K562 (cell line): ENCODE results near the gene SMC3. TPM values are rescaled to one million over a fixed set of nuclear protein-coding genes. Genes with fewer than 3 reads are reported as not detected.

ENCODE experiments used
- ATAC-seq: fragments of 200-7000 bp; cut with Tn5 transposase; 3 replicates; pipeline ENCODE4 v1.9.1; 2020; ENCODE audit warnings: moderate library complexity
- BruUV-seq: library from RNA; stranded (reverse); fragments of 400-500 nt; replicated peaks from 2 replicates; lab custom pipeline; 2021; lab: Mats Ljungman, UMichigan
- CTCF ChIA-PET: fragments of 300-600 bp; formaldehyde crosslinking; extraction: SDS; loops from one replicate; lab custom pipeline; 2021; ENCODE audit warnings: low intra/inter-chr PET ratio; lab: Yijun Ruan, JAX
- POLR2A ChIA-PET: fragments of 300-600, 350-650 bp; sonication (Branson Sonifier 250); formaldehyde crosslinking; extraction: SDS; loops from one replicate; lab custom pipeline; 2021; ENCODE audit warnings: antibody characterized with exemption, inconsistent platforms; lab: Yijun Ruan, JAX
- DNase-seq, 4 experiments: peaks; one replicate each; pipeline versions ENCODE4 v3.0.0 to v3.0.0-alpha.2; 2011 to 2018; ENCODE audit warnings: low spot score in 3 of 4, mixed read lengths in 3 of 4; ENCODE audit errors: extremely low read depth in 1 of 4
- FAIRE-seq: peaks from 2 replicates; lab custom pipeline; 2011; peaks lifted over from hg19 to GRCh38; lab: Jason Lieb, UNC
- H2AFZ ChIP-seq: 2 replicates; pipeline ENCODE4 v1.6.0; 2011; ENCODE audit warnings: low read depth, low read length, control low read depth, inconsistent platforms
- H3K27ac ChIP-seq: fragments of 200-600 bp; 3 replicates; pipeline ENCODE4 v1.8.0; 2011; ENCODE audit warnings: low read depth, mild to moderate bottlenecking, control low read depth, inconsistent platforms, low read length, moderate library complexity, mixed read lengths; ENCODE audit errors: extremely low read depth
- H3K27me3 ChIP-seq, 2 experiments: fragments of 300-600 bp in 1 of 2; 2 replicates in 1 of 2; 3 replicates in 1 of 2; pipeline versions ENCODE4 v1.6.0 to v1.8.0; 2011; ENCODE audit warnings: inconsistent platforms in 2 of 2, low read length in 2 of 2, mild to moderate bottlenecking in 1 of 2, mixed read lengths in 1 of 2, moderate library complexity in 1 of 2; ENCODE audit not compliant: control insufficient read depth in 2 of 2, insufficient read depth in 2 of 2
- H3K36me3 ChIP-seq: fragments of 300-600 bp; 3 replicates; pipeline ENCODE4 v1.8.0; 2011; ENCODE audit warnings: mild to moderate bottlenecking, low read length, inconsistent platforms; ENCODE audit not compliant: control insufficient read depth, insufficient read depth
- H3K4me1 ChIP-seq, 2 experiments: fragments of 200-600 bp in 1 of 2; replicated peaks in 1 of 2; 2 replicates in 1 of 2; 3 replicates in 1 of 2; pipeline versions ENCODE4 v1.5.1 to v1.8.0; 2011; ENCODE audit warnings: inconsistent platforms in 2 of 2, low read length in 2 of 2, mild to moderate bottlenecking in 1 of 2, mixed read lengths in 1 of 2, moderate library complexity in 1 of 2; ENCODE audit not compliant: control insufficient read depth in 2 of 2, insufficient read depth in 2 of 2
- H3K4me2 ChIP-seq: 2 replicates; pipeline ENCODE4 v1.6.1; 2011; ENCODE audit warnings: low read length, control low read depth, inconsistent platforms, mixed read lengths; ENCODE audit not compliant: insufficient read depth
- H3K4me3 ChIP-seq: fragments of 200-600 bp; sonication (generic), shearing (Covaris generic); 2 replicates; pipeline ENCODE4 v1.5.1; 2016; ENCODE audit warnings: control low read depth, inconsistent platforms
- H3K79me2 ChIP-seq: fragments of 200-600 bp; 3 replicates; pipeline ENCODE4 v1.8.0; 2011; ENCODE audit warnings: low read length, inconsistent platforms; ENCODE audit not compliant: control insufficient read depth, insufficient read depth
- H3K9ac ChIP-seq, 2 experiments: 2 replicates each; pipeline versions ENCODE4 v1.6.0 to v1.6.1; 2011; ENCODE audit warnings: low read depth in 2 of 2, low read length in 2 of 2, control low read depth in 1 of 2, inconsistent platforms in 1 of 2, mild to moderate bottlenecking in 1 of 2, mixed read lengths in 1 of 2; ENCODE audit not compliant: insufficient read depth in 1 of 2
- H3K9me1 ChIP-seq: one replicate; pipeline ENCODE4 v1.6.0; 2011; ENCODE audit warnings: inconsistent platforms, mild to moderate bottlenecking, low read length, moderate library complexity; ENCODE audit not compliant: control insufficient read depth, insufficient read depth
- H3K9me3 ChIP-seq: replicated peaks from 2 replicates; pipeline ENCODE4 v1.5.1; 2011; ENCODE audit warnings: low read depth, low read length, inconsistent platforms; ENCODE audit not compliant: control insufficient read depth, insufficient read depth
- H4K20me1 ChIP-seq: replicated peaks from 2 replicates; pipeline ENCODE4 v1.6.1; 2011; ENCODE audit warnings: low read length, inconsistent platforms, mixed read lengths; ENCODE audit not compliant: control insufficient read depth, insufficient read depth
- BCOR ChIP-seq: fragments of 450-650 bp; IDR thresholded peaks from 2 replicates; pipeline ENCODE4 v1.6.1; 2016
- BRF2 ChIP-seq: IDR thresholded peaks from 3 replicates; pipeline ENCODE4 v1.6.1; 2011; ENCODE audit warnings: borderline replicate concordance, mild to moderate bottlenecking; ENCODE audit not compliant: insufficient read length, insufficient read depth
- CREB5 ChIP-seq: fragments of 250-450 bp; sonication (Bioruptor Pico); IDR thresholded peaks from 2 replicates; pipeline ENCODE4 v1.5.0; 2020; ENCODE audit warnings: mild to moderate bottlenecking
- EP300 ChIP-seq: IDR thresholded peaks from 2 replicates; pipeline ENCODE4 v1.6.1; 2012; ENCODE audit warnings: low read length, improper control_type of control experiment
- HDAC2 ChIP-seq: fragments of 450-650 bp; IDR thresholded peaks from 2 replicates; pipeline ENCODE4 v1.6.1; 2016; ENCODE audit warnings: mild to moderate bottlenecking
- HNRNPUL1 ChIP-seq: fragments of 200-400 bp; formaldehyde crosslinking; IDR thresholded peaks from 2 replicates; pipeline ENCODE4 v1.6.1; 2017; ENCODE audit warnings: low read length
- KDM1A ChIP-seq, 2 experiments: fragments of 450-650 bp; IDR thresholded peaks; 2 replicates each; pipeline ENCODE4 v1.6.1; 2016; ENCODE audit warnings: mild to moderate bottlenecking in 2 of 2
- MTA2 ChIP-seq: fragments of 450-650 bp; IDR thresholded peaks from 2 replicates; pipeline ENCODE4 v1.6.1; 2016; ENCODE audit warnings: low read depth
- SMAD3 ChIP-seq: fragments of 450-650 bp; formaldehyde crosslinking; conservative IDR thresholded peaks from 2 replicates; pipeline ENCODE4 v1.4.0; 2020; ENCODE audit warnings: mild to moderate bottlenecking
- SMARCA5 ChIP-seq: fragments of 450-650 bp; IDR thresholded peaks from 2 replicates; pipeline ENCODE4 v1.6.1; 2016
- SPI1 ChIP-seq: IDR thresholded peaks from 2 replicates; pipeline ENCODE4 v1.6.1; 2011; ENCODE audit warnings: low read depth, low read length, control low read depth, borderline replicate concordance
- SRSF1 ChIP-seq: fragments of 200-400 bp; formaldehyde crosslinking; IDR thresholded peaks from 2 replicates; pipeline ENCODE4 v1.6.1; 2017; ENCODE audit warnings: mild to moderate bottlenecking, low read depth, low read length, moderate library complexity
- SRSF9 ChIP-seq: fragments of 200-400 bp; formaldehyde crosslinking; IDR thresholded peaks from 2 replicates; pipeline ENCODE4 v1.6.1; 2017; ENCODE audit warnings: low read depth, low read length, borderline replicate concordance
- STAT5B ChIP-seq: fragments of 250-450 bp; sonication (Bioruptor Pico); IDR thresholded peaks from 2 replicates; pipeline ENCODE4 v1.8.0; 2021; ENCODE audit warnings: mild to moderate bottlenecking, inconsistent platforms
- TFAM ChIP-seq: fragments of 250-450 bp; sonication (Bioruptor Pico); conservative IDR thresholded peaks from 2 replicates; pipeline ENCODE4 v1.5.0; 2021; ENCODE audit warnings: mild to moderate bottlenecking, moderate library complexity
- TSC22D4 ChIP-seq: fragments of 450-650 bp; IDR thresholded peaks from 2 replicates; pipeline ENCODE4 v1.6.1; 2016; ENCODE audit warnings: missing genetic modification characterization, missing biosample characterization, control low read depth
- ZBTB8A ChIP-seq: fragments of 450-650 bp; IDR thresholded peaks from 2 replicates; pipeline ENCODE4 v1.6.1; 2018; ENCODE audit warnings: mild to moderate bottlenecking, moderate library complexity; ENCODE audit not compliant: partially characterized antibody
- ZFP36 ChIP-seq: fragments of 150-350 bp; IDR thresholded peaks from 2 replicates; pipeline ENCODE4 v1.6.1; 2018; ENCODE audit warnings: low read length, low read depth; ENCODE audit not compliant: partially characterized antibody
- ZNF282 ChIP-seq: sonication (generic); formaldehyde crosslinking; IDR thresholded peaks from 2 replicates; pipeline ENCODE4 v1.8.1; 2023; ENCODE audit warnings: missing genetic modification reagents
- ZNF707 ChIP-seq: fragments of 250-450 bp; sonication (Bioruptor Pico); conservative IDR thresholded peaks from 2 replicates; pipeline ENCODE4 v1.8.0; 2022; ENCODE audit warnings: inconsistent platforms, mild to moderate bottlenecking, moderate library complexity
- whole genome bisulfite sequencing: fragments of 100-300 bp; shearing (Covaris generic); methylation state at CpG from one replicate; pipeline ENCODE4 v1.1.6; 2016; ENCODE audit warnings: low coverage, mixed read lengths; ENCODE audit not compliant: insufficient coverage; ENCODE audit errors: missing lambda C conversion rate; 5-methylcytosine and 5-hydroxymethylcytosine counted together
- in situ Hi-C: fragments of 300-500 bp; cut with MboI; formaldehyde crosslinking; loops from 4 replicates; pipeline ENCODE4 v1.15.0; 2018; ENCODE audit warnings: inconsistent platforms, mixed read lengths
- intact Hi-C: fragments of 100-400 bp; cut with micrococcal nuclease; formaldehyde crosslinking; loops from 2 replicates; pipeline ENCODE4 v1.14.2; 2022
- polyA plus RNA-seq, 8 experiments: library from polyadenylated mRNA; depleted of rRNA in 4 of 8; stranded (reverse) in 5 of 8; unstranded in 3 of 8; fragments of >200 nt; fragmentation: Nextera tagmentation in 2 of 8; fragmentation: Illumina TruSeq in 1 of 8; extraction: Ambion mirVana in 2 of 8; extraction: Trizol in 1 of 8; gene quantifications; 2 replicates each; pipeline versions ENCODE4 v1.2.1 to v1.2.3, GENCODE V29; 2011 to 2014; ENCODE audit warnings: inconsistent platforms in 1 of 8, missing spikeins in 1 of 8
- total RNA-seq, 7 experiments: library from RNA; depleted of rRNA in 6 of 7; stranded (reverse); fragments of >200 nt in 6 of 7; fragmentation: Illumina TruSeq in 2 of 7; extraction: Trizol in 2 of 7; gene quantifications; 2 replicates each; pipeline versions ENCODE4 v1.2.1 to v1.2.3, GENCODE V29; 2011 to 2021; ENCODE audit warnings: low replicate concordance in 1 of 7

Gene SMC3
- total and polyA plus RNA-seq, 9 of the 15 experiments (the other 6 are each of a cell fraction or from before 2014, with no cell fraction given), result 21.3 to 62.6 (median 39.3) TPM

GRCh38 chr10:110651044-110651958 is 83.8 kb downstream of the SMC3 start (continued):
- TF ChIP-seq STAT5B (CRISPR knock-in tag), result no peak
- TF ChIP-seq, all 486 proteins: peak for 15

DNA sequence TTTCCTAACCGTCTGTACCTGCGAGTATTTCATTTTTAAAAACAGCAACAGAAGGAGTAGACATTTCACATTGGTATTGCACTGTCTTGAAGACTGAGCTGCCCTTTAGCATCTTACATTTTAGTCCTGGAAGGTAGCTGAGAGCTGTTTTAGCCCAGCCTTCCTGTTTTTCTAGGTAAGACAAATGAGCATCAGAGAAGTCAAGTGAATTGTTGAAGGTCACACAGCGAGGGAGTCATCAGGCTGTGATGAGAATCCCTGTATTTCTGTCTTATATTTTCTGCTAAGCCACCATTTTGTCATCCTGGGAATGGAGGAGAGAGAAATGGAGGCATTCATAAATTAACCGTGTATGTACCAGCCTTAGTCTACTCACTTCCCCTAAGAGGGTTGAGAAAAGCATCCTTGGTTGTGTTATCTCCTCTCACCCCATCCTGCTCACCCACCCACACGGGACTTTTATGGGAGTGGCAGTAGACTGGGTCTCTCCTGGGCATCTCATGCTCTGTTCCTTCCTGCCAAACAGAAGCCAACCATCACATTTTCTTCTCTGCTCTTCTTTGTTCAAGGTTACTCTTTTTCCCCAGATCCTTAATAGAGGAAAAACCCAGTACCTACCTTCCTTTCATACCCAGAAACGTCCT is 85.1 kb downstream of the SMC3 start:
- FAIRE-seq (no peak), ATAC-seq (no peak), DNase-seq (no peak)
- intact Hi-C loops (no loop called here), in situ Hi-C loops (no loop called here)
- 54% methylated on average over 6 of the region's 6 CpGs for WGBS
- CTCF ChIA-PET, result no interaction called here
- no TSS peak for BruUV-seq
- Histone ChIP-seq H3K4me3 (no peak overlapping the region), H3K36me3 (no peaks in the 10 kb centered on the region), H3K9me3 (no peaks in the 10 kb centered on the region), H4K20me1 (no peaks in the 10 kb centered on the region), H3K9me1 (no peaks in the 10 kb centered on the region), H3K27ac (no peak overlapping the region), H3K4me1 (peaks cover 8 to 24% of the 10 kb centered on the region in 2 experiments; a peak in 4 of 5 replicates), H3K79me2 (peaks cover 74% of the 10 kb centered on the region), H3K4me2 (no peak overlapping the region), H3K9ac (no peak overlapping the region), H3K27me3 (no peaks in the 10 kb centered on the region), H2AFZ (no peak overlapping the region)
- POLR2A ChIA-PET, result interaction anchor here (0.7 to 1.9 kb wide), 4 partner anchors 8 to 128 kb away, joined by 3 to 5 read pairs (median 4); partner anchors contain the start of gene RBM20
- TF ChIP-seq SMAD3 (CRISPR knock-in tag), result no peak
- TF ChIP-seq ZNF282 (CRISPR knock-in tag), result no peak
- no peak for TF ChIP-seq TSC22D4 (tag)
- peak; percentile 54 for TF ChIP-seq ZFP36
- TF ChIP-seq TFAM (CRISPR knock-in tag), result no peak
- TF ChIP-seq SPI1, result no peak
- no peak for TF ChIP-seq HNRNPUL1
- peak; percentile 87 for TF ChIP-seq BCOR
- no peak for TF ChIP-seq ZBTB8A
- no peak for TF ChIP-seq BRF2
- no peak for TF ChIP-seq CREB5 (CRISPR knock-in tag)
- TF ChIP-seq SMARCA5, result 0 out of 2 replicates have a peak, but pooled peaks have one; percentile 22
- TF ChIP-seq HDAC2, result peak; percentile 46; the same call in 1 of the 2 replicates
- TF ChIP-seq SRSF1, result no peak
- no peak for TF ChIP-seq MTA2
- no peak for TF ChIP-seq EP300
- no peak for TF ChIP-seq SRSF9
- TF ChIP-seq ZNF707 (CRISPR knock-in tag), result no peak
- TF ChIP-seq KDM1A (IDR thresholded peaks at IDR 0.05), result peak; percentile 35 to 64; a peak in 2 of 4 replicates
